Measurements from ENCODE around the gene ZDBF2.
"Not testable (repeated sequence)": the region's sequence is repeated elsewhere in the genome, so short reads cannot be mapped to it uniquely, and the experiment has no call there.

The ZDBF2 gene

GRCh38 chr2:206274434-206275311 lies at the start of gene ZDBF2:
TSS of gene ZDBF2 (plus strand) at chr2:206274663. CDS start at chr2:206281850, 7,187 bp downstream.
- peak; percentile 75 for DNase-seq (ENCODE audit: extremely low spot score)
- CTCF ChIA-PET: interaction anchor here (0.6 to 0.9 kb wide), 2 partner anchors 15 to 825 kb away, joined by 3 read pairs; no protein-coding TSS in a partner anchor
- POLR2A ChIA-PET: interaction anchor here (0.5 to 1.6 kb wide), 10 partner anchors 8 to 188 kb away, joined by 3 to 8 read pairs (median 3); partner anchors contain the start of gene INO80D
- TF ChIP-seq L3MBTL2 (conservative IDR thresholded peaks at IDR 0.05) (peak; percentile 82), TARDBP (IDR thresholded peaks at IDR 0.05) (no peak), SP1 (IDR thresholded peaks at IDR 0.05) (no peak), ARNT (IDR thresholded peaks at IDR 0.05) (no peak)
- TF ChIP-seq, protein P1, sequence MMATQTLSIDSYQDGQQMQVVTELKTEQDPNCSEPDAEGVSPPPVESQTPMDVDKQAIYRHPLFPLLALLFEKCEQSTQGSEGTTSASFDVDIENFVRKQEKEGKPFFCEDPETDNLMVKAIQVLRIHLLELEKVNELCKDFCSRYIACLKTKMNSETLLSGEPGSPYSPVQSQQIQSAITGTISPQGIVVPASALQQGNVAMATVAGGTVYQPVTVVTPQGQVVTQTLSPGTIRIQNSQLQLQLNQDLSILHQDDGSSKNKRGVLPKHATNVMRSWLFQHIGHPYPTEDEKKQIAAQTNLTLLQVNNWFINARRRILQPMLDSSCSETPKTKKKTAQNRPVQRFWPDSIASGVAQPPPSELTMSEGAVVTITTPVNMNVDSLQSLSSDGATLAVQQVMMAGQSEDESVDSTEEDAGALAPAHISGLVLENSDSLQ (IDR thresholded peaks at IDR 0.05): no peak

DNA sequence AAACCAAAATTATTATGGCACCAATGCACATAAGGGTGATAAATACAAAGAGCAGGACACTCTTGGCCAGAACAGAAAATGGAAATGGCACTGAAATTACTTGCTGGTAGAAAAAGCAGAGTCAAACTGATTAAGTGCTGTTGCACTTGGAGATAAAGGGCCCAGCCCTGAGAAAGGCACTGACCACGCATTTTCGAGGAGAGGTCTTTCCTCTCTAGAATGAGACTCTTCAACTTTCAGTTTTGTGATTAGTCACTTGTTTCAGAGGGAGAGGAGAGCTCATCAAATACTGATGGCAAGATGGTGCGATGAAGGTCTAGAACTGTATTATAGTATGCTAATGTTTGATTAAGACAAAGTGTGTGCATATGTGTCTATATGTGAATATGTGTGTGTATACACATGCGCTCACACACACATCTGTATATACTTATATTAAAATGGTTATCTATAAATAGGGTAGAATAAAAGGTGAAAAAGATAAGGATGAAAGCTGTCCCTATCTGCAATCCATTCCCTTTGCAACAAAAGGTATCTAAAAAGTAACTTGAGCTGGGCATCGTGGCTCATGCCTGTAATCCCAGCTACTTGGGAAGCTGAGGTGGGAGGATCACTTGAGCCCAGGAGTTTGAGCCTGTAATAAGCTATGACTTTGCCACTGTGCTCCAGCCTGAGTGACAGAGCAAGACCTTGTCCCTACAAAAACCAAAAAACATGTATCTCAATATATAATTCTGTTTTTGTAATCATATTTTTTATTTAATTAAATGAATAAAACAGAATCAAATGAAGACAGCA lies 48.8 kb upstream of the ZDBF2 start:
- TF ChIP-seq FOXM1 (IDR thresholded peaks at IDR 0.05; ENCODE audit: borderline replicate concordance) (no peak), BHLHE40 (IDR thresholded peaks at IDR 0.05; ENCODE audit: borderline replicate concordance) (no peak), ARNT (IDR thresholded peaks at IDR 0.05) (no peak)
- TF ChIP-seq, protein P1 (IDR thresholded peaks at IDR 0.05): peak; percentile 9; the same call in 1 of the 2 replicates
- CTCF ChIA-PET: interaction anchor here (0.6 kb wide), 2 partner anchors 35 to 108 kb away, joined by 3 read pairs; no protein-coding TSS in a partner anchor
- no peak for DNase-seq (ENCODE audit: extremely low spot score)
- POLR2A ChIA-PET: no interaction called here

DNA sequence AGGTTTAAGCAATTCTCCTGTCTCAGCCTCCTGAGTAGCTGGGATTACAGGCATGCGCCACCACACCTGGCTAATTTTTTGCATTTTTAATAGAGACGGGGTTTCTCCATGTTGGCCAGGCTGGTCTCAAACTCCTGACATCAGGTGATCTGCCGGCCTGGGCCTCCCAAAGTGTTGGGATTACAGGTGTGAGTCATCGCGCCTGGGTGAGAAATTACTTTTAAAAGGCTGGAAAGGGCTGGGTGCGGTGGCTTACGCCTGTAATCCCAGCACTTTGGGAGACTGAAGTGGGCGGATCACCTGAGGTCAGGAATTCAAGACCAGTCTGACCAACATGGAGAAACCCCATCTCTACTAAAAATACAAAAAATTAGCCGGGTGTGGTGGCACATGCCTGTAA lies 45.8 kb upstream of the ZDBF2 start:
- DNase-seq (ENCODE audit: extremely low spot score); CTCF ChIA-PET; POLR2A ChIA-PET: not testable (repeated sequence)

DNA sequence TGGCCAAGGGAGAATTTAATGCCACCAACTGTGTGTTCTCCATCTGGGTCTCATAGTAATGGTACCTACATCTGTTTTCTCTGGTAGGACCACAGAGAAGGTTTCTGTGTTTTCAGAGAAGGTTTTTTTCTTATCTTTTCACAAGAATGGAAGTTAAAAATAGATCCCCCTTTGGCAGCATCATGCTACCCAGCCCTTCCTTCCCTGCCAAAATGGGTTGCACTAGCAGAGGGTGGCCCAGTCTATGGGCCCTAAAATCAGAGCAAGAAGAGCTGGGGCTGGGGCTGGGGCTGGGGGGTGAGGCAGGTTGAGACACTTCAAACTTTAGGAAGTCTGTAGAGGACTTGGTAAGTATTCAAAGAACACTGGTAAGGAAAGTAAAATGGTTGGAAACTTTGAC lies 44.8 kb upstream of the ZDBF2 start:
- no peak for DNase-seq (ENCODE audit: extremely low spot score)
- TF ChIP-seq BHLHE40 (IDR thresholded peaks at IDR 0.05; ENCODE audit: borderline replicate concordance): no peak
- TF ChIP-seq TARDBP (IDR thresholded peaks at IDR 0.05): no peak
- no peak for TF ChIP-seq NFRKB (IDR thresholded peaks at IDR 0.05)
- TF ChIP-seq ARNT (IDR thresholded peaks at IDR 0.05): no peak
- no peak for TF ChIP-seq FOXA1 (IDR thresholded peaks at IDR 0.05)
- no peak for TF ChIP-seq CTBP1 (IDR thresholded peaks at IDR 0.05; ENCODE audit: borderline replicate concordance)
- TF ChIP-seq HDGF (IDR thresholded peaks at IDR 0.05; ENCODE audit: borderline replicate concordance): no peak
- POLR2A ChIA-PET: interaction anchor here (1.1 kb wide), 2 partner anchors 12 to 70 kb away, joined by 4 to 5 read pairs; partner anchors contain the start of genes EEF1B2 and NDUFS1
- CTCF ChIA-PET: interaction anchor here (0.9 to 1.0 kb wide), 2 partner anchors 65 to 69 kb away, joined by 3 read pairs; no protein-coding TSS in a partner anchor

- TF ChIP-seq, protein P1 (IDR thresholded peaks at IDR 0.05): peak; percentile 92
- TF ChIP-seq ZNF384 (IDR thresholded peaks at IDR 0.05) (0 out of 2 replicates have a peak, but pooled peaks have one; percentile 21), ELF4 (IDR thresholded peaks at IDR 0.05) (no peak), CTBP1 (IDR thresholded peaks at IDR 0.05; ENCODE audit: borderline replicate concordance) (peak; percentile 93), FOXM1 (IDR thresholded peaks at IDR 0.05; ENCODE audit: borderline replicate concordance) (no peak), SUZ12 (IDR thresholded peaks at IDR 0.05) (no peak), ARNT (IDR thresholded peaks at IDR 0.05) (0 out of 2 replicates have a peak, but pooled peaks have one; percentile 24), FOXA1 (IDR thresholded peaks at IDR 0.05) (no peak), LEF1 (IDR thresholded peaks at IDR 0.05; ENCODE audit: borderline replicate concordance) (peak; percentile 50; the same call in 1 of the 2 replicates), NFRKB (IDR thresholded peaks at IDR 0.05) (no peak), BHLHE40 (IDR thresholded peaks at IDR 0.05; ENCODE audit: borderline replicate concordance) (no peak), L3MBTL2 (conservative IDR thresholded peaks at IDR 0.05) (no peak), TARDBP (IDR thresholded peaks at IDR 0.05) (no peak), FOXK2 (IDR thresholded peaks at IDR 0.05) (no peak), HDGF (IDR thresholded peaks at IDR 0.05; ENCODE audit: borderline replicate concordance) (no peak), SP1 (IDR thresholded peaks at IDR 0.05) (no peak)
- POLR2A ChIA-PET: interaction anchor here (1.1 kb wide), 2 partner anchors 11 to 70 kb away, joined by 4 to 5 read pairs; partner anchors contain the start of genes EEF1B2 and NDUFS1
- CTCF ChIA-PET: interaction anchor here (0.9 to 1.0 kb wide), 2 partner anchors 65 to 70 kb away, joined by 3 read pairs; no protein-coding TSS in a partner anchor
- peak; percentile 75 for DNase-seq (ENCODE audit: extremely low spot score)
Observed at GRCh38 chr2:206230060-206230762, 44.3 kb upstream of the ZDBF2 start.
